ENCODE measurements around the gene ZNF485.

Gene ZNF485

DNA sequence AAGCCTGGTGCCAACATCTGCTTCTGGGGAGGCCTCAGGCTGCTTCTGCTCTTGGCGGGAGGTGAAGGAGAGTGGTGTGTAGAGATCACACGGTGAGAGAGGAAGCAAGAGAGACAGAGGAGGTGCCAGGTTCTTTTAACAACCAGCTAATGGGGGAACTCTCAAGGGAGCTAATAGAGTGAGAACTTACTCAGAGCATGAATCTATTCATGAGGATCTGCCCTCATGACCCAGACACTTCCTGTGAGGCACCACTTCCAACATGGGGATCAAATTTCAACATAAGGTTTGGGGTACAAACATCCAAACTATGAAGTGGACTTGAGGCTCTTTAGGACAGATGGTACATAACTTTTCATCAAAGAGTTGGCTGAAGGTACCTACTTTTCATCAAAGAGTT, 47.5 kb downstream of the ZNF485 start:
- no peaks in the 10 kb centered on the region for H3K27me3 ChIP-seq (ENCODE audit: insufficient read depth, poor library complexity, severe bottlenecking)
- no peak for DNase-seq (ENCODE audit: low read depth in 1 of 2, low spot score in 1 of 2)
- TF ChIP-seq GABPA (IDR thresholded peaks at IDR 0.05; ENCODE audit: low read depth) (no peak), POLR2AphosphoS5 (IDR thresholded peaks at IDR 0.05; ENCODE audit: low read depth) (no peak), SPI1 (IDR thresholded peaks at IDR 0.05; ENCODE audit: borderline replicate concordance, low read depth) (no peak)
- TF ChIP-seq, protein P1, sequence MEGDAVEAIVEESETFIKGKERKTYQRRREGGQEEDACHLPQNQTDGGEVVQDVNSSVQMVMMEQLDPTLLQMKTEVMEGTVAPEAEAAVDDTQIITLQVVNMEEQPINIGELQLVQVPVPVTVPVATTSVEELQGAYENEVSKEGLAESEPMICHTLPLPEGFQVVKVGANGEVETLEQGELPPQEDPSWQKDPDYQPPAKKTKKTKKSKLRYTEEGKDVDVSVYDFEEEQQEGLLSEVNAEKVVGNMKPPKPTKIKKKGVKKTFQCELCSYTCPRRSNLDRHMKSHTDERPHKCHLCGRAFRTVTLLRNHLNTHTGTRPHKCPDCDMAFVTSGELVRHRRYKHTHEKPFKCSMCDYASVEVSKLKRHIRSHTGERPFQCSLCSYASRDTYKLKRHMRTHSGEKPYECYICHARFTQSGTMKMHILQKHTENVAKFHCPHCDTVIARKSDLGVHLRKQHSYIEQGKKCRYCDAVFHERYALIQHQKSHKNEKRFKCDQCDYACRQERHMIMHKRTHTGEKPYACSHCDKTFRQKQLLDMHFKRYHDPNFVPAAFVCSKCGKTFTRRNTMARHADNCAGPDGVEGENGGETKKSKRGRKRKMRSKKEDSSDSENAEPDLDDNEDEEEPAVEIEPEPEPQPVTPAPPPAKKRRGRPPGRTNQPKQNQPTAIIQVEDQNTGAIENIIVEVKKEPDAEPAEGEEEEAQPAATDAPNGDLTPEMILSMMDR (IDR thresholded peaks at IDR 0.05; ENCODE audit: insufficient read depth, low read length), result no peak
- TF ChIP-seq, protein P2, sequence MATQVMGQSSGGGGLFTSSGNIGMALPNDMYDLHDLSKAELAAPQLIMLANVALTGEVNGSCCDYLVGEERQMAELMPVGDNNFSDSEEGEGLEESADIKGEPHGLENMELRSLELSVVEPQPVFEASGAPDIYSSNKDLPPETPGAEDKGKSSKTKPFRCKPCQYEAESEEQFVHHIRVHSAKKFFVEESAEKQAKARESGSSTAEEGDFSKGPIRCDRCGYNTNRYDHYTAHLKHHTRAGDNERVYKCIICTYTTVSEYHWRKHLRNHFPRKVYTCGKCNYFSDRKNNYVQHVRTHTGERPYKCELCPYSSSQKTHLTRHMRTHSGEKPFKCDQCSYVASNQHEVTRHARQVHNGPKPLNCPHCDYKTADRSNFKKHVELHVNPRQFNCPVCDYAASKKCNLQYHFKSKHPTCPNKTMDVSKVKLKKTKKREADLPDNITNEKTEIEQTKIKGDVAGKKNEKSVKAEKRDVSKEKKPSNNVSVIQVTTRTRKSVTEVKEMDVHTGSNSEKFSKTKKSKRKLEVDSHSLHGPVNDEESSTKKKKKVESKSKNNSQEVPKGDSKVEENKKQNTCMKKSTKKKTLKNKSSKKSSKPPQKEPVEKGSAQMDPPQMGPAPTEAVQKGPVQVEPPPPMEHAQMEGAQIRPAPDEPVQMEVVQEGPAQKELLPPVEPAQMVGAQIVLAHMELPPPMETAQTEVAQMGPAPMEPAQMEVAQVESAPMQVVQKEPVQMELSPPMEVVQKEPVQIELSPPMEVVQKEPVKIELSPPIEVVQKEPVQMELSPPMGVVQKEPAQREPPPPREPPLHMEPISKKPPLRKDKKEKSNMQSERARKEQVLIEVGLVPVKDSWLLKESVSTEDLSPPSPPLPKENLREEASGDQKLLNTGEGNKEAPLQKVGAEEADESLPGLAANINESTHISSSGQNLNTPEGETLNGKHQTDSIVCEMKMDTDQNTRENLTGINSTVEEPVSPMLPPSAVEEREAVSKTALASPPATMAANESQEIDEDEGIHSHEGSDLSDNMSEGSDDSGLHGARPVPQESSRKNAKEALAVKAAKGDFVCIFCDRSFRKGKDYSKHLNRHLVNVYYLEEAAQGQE (IDR thresholded peaks at IDR 0.05; ENCODE audit: insufficient replicate concordance, low read depth), result no peak
- no peak overlapping the region for H3K4me3 ChIP-seq (replicated peaks; ENCODE audit: insufficient read depth, low read length)
- H3K27ac ChIP-seq (replicated peaks), result no peak overlapping the region

DNA sequence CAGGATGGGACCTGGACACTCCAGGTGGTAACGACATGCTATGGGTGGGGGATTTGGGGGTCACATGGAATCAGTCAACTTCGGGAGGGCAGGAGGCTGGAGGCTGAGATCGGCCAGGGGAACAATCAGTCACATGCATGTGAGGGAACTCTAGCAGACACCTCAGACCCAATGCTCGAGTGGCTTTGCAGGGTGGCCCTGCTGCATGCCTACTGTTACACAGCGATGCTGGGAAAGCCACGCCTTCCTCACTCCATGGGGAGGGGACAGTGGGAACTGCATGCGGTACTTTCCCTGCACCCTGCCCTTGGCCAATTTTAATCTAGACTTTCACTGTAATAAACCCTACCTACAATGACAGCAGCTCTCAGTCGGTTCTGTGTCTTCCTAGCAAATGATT, 49.1 kb downstream of the ZNF485 start:
- no peak for DNase-seq (ENCODE audit: low read depth in 1 of 2, low spot score in 1 of 2)
- Histone ChIP-seq H3K27ac (replicated peaks) (no peak overlapping the region), H3K27me3 (ENCODE audit: insufficient read depth, poor library complexity, severe bottlenecking) (no peaks in the 10 kb centered on the region), H3K4me3 (replicated peaks; ENCODE audit: insufficient read depth, low read length) (no peak overlapping the region)
- TF ChIP-seq, protein P2 (IDR thresholded peaks at IDR 0.05; ENCODE audit: insufficient replicate concordance, low read depth), result no peak
- TF ChIP-seq POLR2AphosphoS5 (IDR thresholded peaks at IDR 0.05; ENCODE audit: low read depth) (no peak), GABPA (IDR thresholded peaks at IDR 0.05; ENCODE audit: low read depth) (no peak), SPI1 (IDR thresholded peaks at IDR 0.05; ENCODE audit: borderline replicate concordance, low read depth) (no peak)
- TF ChIP-seq, protein P1 (IDR thresholded peaks at IDR 0.05; ENCODE audit: insufficient read depth, low read length), result no peak

GRCh38 chr10:43658227-43658626, 52.0 kb downstream of the ZNF485 start:
- no peaks in the 10 kb centered on the region for H3K27me3 ChIP-seq (ENCODE audit: insufficient read depth, poor library complexity, severe bottlenecking)
- TF ChIP-seq, protein P2 (IDR thresholded peaks at IDR 0.05; ENCODE audit: insufficient replicate concordance, low read depth), result no peak
- TF ChIP-seq, protein P1 (IDR thresholded peaks at IDR 0.05; ENCODE audit: insufficient read depth, low read length), result no peak
- TF ChIP-seq POLR2AphosphoS5 (IDR thresholded peaks at IDR 0.05; ENCODE audit: low read depth) (no peak), GABPA (IDR thresholded peaks at IDR 0.05; ENCODE audit: low read depth) (no peak)

More at GRCh38 chr10:43658227-43658626, 52.0 kb downstream of the ZNF485 start:
- no peak for DNase-seq (ENCODE audit: low read depth in 1 of 2, low spot score in 1 of 2)
- H3K27ac ChIP-seq (replicated peaks), result no peak overlapping the region
- no peak overlapping the region for H3K4me3 ChIP-seq (replicated peaks; ENCODE audit: insufficient read depth, low read length)

Data from HL-60 (cell line).